ENCODE results near the gene CTBP2.
A peak's percentile ranks its signal among the peaks of the same experiment; 100 is the strongest.

- no peak for TF ChIP-seq POLR2A (IDR thresholded peaks at IDR 0.05)
- TF ChIP-seq, protein P1, sequence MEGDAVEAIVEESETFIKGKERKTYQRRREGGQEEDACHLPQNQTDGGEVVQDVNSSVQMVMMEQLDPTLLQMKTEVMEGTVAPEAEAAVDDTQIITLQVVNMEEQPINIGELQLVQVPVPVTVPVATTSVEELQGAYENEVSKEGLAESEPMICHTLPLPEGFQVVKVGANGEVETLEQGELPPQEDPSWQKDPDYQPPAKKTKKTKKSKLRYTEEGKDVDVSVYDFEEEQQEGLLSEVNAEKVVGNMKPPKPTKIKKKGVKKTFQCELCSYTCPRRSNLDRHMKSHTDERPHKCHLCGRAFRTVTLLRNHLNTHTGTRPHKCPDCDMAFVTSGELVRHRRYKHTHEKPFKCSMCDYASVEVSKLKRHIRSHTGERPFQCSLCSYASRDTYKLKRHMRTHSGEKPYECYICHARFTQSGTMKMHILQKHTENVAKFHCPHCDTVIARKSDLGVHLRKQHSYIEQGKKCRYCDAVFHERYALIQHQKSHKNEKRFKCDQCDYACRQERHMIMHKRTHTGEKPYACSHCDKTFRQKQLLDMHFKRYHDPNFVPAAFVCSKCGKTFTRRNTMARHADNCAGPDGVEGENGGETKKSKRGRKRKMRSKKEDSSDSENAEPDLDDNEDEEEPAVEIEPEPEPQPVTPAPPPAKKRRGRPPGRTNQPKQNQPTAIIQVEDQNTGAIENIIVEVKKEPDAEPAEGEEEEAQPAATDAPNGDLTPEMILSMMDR (IDR thresholded peaks at IDR 0.05), result peak; percentile 55 to 95 (median 92)
Measured at GRCh38 chr10:125048094-125048864, 112.1 kb downstream of the CTBP2 start.
